ENCODE data around the gene TMEM9B.
"Not testable (repeated sequence)": the region's sequence is repeated elsewhere in the genome, so short reads cannot be mapped to it uniquely, and the experiment has no call there.

The TMEM9B gene

GRCh38 chr11:8964324-8965320, at the start of gene TMEM9B:
Gene TMEM9B, minus strand, starts transcription at chr11:8964442. Its CDS starts 129 bp downstream, at chr11:8964313.
- POLR2A ChIA-PET (ENCODE audit: low non-redundant PET), result interaction anchor here (0.7 kb wide), 1 partner anchor 53 kb away, joined by 3 read pairs; no protein-coding TSS in a partner anchor
- CTCF ChIA-PET, result interaction anchor here (0.6 kb wide), 1 partner anchor 1423 kb away, joined by 4 read pairs; no protein-coding TSS in a partner anchor
- TF ChIP-seq, protein P1, sequence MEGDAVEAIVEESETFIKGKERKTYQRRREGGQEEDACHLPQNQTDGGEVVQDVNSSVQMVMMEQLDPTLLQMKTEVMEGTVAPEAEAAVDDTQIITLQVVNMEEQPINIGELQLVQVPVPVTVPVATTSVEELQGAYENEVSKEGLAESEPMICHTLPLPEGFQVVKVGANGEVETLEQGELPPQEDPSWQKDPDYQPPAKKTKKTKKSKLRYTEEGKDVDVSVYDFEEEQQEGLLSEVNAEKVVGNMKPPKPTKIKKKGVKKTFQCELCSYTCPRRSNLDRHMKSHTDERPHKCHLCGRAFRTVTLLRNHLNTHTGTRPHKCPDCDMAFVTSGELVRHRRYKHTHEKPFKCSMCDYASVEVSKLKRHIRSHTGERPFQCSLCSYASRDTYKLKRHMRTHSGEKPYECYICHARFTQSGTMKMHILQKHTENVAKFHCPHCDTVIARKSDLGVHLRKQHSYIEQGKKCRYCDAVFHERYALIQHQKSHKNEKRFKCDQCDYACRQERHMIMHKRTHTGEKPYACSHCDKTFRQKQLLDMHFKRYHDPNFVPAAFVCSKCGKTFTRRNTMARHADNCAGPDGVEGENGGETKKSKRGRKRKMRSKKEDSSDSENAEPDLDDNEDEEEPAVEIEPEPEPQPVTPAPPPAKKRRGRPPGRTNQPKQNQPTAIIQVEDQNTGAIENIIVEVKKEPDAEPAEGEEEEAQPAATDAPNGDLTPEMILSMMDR (conservative IDR thresholded peaks at IDR 0.05; ENCODE audit: low read depth), result no peak
- peak; percentile 88 for DNase-seq (ENCODE audit: low spot score)
- H3K27ac ChIP-seq, result peak within 1 kb of the TSS; percentile 92

GRCh38 chr11:9013373-9013772, 49.1 kb upstream of the TMEM9B start:
- no peak overlapping the region for H3K27ac ChIP-seq
- TF ChIP-seq, protein P1 (conservative IDR thresholded peaks at IDR 0.05; ENCODE audit: low read depth), result no peak
- ChIA-PET POLR2A (ENCODE audit: low non-redundant PET) (no interaction called here), CTCF (interaction anchor here (0.6 to 0.7 kb wide), 2 partner anchors 30 to 709 kb away, joined by 3 to 7 read pairs; no protein-coding TSS in a partner anchor)
- no peak for DNase-seq (ENCODE audit: low spot score)

GRCh38 chr11:9009538-9009937, 45.3 kb upstream of the TMEM9B start:
- DNase-seq (ENCODE audit: low spot score); CTCF ChIA-PET; POLR2A ChIA-PET (ENCODE audit: low non-redundant PET); H3K27ac ChIP-seq: not testable (repeated sequence)

DNA sequence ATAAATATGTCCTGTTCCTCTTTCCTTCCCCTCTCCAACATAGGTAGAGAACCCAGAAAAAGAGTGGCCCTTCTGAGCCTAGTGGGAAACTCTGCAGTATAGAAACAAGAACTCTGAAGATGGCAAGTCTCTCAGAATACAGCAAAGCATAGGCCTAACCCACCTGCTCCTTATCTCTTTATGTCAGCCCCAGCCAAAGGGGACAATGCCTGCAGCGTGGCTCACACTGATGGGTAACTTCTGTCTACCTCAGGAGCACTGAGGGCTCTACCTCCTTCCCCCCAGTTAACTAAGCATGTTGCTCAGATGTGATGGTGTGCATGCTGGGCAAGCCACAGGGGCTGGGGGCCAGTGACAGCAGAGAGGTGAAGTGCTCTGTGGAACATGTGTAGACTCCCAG, 44.4 kb upstream of the TMEM9B start:
- CTCF ChIA-PET, result no interaction called here
- TF ChIP-seq, protein P1 (conservative IDR thresholded peaks at IDR 0.05; ENCODE audit: low read depth), result no peak
- POLR2A ChIA-PET (ENCODE audit: low non-redundant PET), result no interaction called here
- no peak for DNase-seq (ENCODE audit: low spot score)
- H3K27ac ChIP-seq, result no peak overlapping the region

- TF ChIP-seq, protein P1 (conservative IDR thresholded peaks at IDR 0.05; ENCODE audit: low read depth), result no peak
These were observed 43.8 kb upstream of the TMEM9B start for GRCh38 chr11:9008011-9008550.

GRCh38 chr11:9005087-9005486, 40.8 kb upstream of the TMEM9B start:
- CTCF ChIA-PET, result interaction anchor here (0.6 to 0.9 kb wide), 2 partner anchors 10 to 43 kb away, joined by 3 read pairs; no protein-coding TSS in a partner anchor
- TF ChIP-seq, protein P1 (conservative IDR thresholded peaks at IDR 0.05; ENCODE audit: low read depth), result no peak
- no peak for DNase-seq (ENCODE audit: low spot score)
- POLR2A ChIA-PET (ENCODE audit: low non-redundant PET), result no interaction called here
- no peak overlapping the region for H3K27ac ChIP-seq

More at GRCh38 chr11:9008011-9008550, 43.8 kb upstream of the TMEM9B start:
- POLR2A ChIA-PET (ENCODE audit: low non-redundant PET), result no interaction called here
- no peak overlapping the region for H3K27ac ChIP-seq
- CTCF ChIA-PET, result no interaction called here
- no peak for DNase-seq (ENCODE audit: low spot score)
